ENCODE results near the gene MTAP.

MTAP gene

DNA sequence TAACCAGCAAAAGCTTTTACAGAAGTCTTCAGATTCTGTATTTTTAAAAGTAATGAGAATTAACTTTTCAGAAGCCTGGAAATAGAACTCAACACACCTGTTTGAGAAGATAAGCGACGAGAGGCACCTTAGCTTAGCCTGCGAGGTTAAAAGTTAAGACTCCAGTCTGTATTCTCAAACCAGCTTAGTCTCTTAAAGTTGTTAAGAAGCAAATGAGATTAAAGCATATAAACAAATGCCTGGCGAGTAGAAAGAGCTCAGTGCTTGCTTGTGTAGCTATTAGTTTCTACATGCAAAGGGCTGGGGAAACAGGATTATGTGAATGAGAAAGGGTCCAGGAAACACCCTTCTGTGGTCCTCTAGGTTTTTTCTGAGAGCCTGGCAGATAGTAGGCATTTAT is 51.7 kb downstream of the MTAP start:
- no peak for DNase-seq

DNA sequence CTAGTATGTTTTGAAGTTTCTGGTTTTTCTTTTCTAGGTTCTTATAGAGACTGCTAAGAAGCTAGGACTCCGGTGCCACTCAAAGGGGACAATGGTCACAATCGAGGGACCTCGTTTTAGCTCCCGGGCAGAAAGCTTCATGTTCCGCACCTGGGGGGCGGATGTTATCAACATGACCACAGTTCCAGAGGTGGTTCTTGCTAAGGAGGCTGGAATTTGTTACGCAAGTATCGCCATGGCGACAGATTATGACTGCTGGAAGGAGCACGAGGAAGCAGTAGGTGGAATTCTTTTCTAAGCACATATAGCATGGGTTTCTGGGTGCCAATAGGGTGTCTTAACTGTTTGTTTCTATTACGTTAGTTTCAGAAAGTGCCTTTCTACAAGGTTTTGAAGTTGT is 52.2 kb downstream of the MTAP start:
- DNase-seq, result no peak

DNA sequence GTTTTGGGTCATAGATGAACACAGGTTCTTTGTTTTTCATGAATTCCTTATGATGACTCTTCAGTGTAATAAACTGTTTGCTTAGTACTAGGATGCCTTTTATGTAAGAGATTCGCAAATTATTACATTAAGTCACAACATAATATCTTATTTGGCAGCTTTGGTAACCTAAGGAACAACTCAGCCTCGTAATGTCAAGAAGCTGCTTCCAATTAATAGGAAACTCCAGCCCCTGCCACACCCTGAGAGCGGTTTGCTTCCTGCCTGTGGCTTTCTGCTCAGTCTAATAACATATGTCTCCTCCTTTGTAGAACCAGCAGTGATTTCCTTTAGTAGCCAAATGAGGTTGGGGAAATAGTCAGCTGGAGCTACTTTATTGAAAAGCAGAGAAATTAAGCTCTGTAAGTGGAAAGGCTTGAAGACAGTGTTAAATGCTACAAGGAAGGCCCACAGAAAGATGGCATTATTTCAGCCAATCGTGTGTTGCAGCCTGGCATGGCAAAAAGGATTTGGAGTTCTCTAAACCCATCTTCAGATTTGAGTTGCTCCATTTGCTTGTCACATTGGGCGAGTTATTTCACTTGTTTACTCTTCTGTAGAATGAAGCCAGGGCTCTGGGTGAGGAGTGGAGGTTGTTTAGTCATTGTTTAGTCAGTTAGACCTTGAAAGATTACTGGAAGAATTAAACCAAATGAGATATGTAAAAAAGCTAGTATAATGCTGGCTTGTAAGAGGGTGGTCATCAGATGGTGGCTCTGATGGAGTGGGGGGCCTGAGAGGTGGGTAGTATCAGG is 54.1 kb downstream of the MTAP start:
- no peak for DNase-seq

DNA sequence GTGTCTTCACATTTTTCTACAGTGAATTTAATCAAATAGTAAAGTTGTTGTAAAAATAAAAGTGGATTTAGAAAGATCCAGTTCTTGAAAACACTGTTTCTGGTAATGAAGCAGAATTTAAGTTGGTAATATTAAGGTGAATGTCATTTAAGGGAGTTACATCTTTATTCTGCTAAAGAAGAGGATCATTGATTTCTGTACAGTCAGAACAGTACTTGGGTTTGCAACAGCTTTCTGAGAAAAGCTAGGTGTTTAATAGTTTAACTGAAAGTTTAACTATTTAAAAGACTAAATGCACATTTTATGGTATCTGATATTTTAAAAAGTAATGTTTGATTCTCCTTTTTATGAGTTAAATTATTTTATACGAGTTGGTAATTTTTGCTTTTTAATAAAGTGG is 60.4 kb downstream of the MTAP start:
- no peak for DNase-seq

DNA sequence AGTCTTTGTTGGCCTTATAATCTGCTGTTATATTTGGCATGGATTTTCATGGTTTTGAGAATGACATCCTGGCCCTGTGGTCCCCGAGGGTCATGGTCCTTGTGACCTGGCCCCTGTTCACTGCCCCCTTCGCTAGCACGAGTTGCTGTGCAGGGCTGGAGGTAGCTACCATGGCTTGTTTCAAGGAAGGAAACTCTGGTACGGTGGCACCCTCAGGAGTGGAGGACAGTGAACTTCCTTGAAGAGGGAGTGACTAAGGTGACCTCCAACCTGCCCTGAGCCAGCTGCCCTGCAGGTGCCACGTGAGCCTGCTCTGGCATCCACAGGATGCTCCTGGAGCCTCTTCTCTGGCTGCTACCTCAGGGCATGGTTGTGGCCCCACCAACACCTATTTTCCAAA is 62.1 kb downstream of the MTAP start:
- no peak for DNase-seq

DNA sequence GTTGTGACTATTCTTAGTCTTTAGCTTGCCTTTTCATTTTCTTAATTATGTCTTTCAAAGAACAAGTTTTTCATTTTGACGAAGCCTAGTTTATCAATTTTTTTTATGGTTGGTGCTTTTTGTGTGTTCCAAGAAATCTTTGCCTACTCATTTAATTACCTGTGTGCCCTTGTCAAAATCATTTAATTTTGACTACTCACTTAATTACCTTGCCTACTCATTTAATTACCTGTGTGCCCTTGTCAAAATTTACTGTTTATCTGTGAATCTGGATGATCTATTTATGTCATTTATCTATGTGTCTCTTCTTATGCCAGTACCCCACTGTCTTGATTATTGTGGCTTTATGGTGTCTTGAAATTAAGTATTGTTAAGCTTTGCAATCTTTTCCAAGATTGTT is 63.9 kb downstream of the MTAP start:
- no peak for DNase-seq

DNA sequence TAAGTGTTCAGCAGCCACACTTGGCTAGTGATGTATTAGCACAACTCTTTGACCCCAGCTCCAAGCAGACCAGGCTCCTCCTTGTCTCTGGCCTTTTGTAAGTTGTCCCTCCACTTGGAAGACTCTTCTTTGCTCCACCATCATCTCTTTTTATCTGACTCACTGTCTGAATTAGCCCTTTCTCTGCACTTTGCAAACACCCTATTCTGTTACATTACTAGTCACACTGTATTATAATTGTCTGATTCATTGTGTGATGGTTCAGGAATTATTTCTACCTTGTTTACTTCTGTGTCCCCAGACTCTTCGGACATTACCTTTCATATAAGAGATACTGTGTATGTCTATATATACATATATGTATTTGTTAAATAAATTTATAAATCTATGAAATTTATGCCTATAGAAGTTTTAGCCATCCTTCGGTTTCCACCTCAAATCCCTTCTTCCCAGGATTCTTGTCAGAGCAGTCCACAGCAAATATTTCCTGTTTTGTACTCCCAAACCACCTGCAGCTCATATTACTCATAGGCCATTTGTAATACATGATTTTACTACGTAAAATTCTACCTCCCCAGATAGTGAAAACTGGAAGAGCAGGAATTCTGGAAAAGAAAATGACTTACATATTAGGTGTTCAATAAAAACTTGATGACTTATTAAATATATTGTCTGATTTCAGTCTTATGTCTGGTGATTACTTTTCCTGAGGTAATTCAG is 69.0 kb downstream of the MTAP start:
- DNase-seq, result no peak

DNA sequence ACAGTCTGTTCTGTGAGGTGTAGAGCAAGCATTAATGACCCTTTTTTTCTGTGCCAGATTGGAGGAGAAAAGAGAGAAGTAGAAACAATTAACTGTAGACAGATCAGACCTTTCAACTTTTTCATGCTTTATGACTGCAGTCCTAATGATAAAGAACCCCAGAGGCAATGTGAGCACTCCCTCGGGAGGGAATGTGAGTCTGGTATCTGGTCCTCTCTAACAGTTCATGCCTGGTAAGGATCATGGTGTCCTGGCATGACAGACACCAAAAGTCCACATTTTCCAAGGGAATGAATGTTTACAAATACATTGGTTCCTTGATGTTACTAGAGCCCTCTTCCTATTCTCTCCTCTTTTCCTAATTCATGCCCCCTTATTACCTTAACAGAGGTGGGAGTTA is 70.3 kb downstream of the MTAP start:
- DNase-seq, result no peak

DNA sequence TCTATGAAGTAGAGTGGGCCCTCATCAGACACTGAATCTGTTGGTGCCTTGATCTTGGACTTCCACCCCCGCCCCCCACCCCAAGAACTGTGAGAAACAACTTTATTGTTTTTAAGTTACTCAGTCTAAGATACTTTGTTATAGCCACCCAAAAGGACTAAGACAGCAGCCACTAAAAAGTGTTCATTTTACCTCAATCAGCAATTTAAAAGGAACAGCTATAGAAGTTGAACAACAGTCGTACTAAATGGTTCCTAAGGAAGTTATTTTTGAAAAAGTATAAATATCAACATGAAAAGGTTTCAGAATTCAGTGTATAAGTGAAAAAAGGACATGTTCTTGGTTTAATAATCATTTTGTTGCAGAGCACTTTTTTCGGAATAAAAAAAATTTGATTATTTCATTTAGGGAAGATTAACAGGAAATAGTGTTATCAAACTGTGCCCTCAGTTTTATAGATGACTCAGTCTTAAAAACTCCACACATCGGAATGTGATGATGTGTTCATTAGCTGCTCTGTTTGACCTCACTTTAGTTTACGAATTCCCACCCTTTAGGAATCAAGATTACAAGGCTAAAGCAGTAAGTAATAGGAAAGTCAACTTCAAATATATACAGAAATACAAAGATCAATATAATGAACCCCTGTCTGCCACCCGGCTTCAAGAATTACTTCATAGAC is 71.2 kb downstream of the MTAP start:
- DNase-seq, result no peak

DNA sequence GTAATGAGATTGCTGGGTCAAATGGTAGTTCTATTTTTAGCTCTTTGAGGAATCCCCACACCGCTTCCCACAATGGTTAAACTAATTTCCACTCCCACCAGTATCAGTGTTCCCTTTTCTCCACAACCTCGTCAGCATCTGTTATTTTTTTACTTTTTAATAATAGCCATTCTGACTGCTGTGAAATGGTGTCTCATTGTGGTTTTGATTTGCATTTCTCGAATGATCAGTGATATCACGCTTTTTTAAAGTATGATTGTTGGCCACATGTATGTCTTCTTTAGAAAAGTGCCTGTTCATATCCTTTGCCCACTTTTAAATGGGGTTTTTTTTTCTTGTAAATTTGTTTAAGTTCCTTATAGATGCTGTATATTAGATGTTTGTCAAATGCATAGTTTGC is 73.5 kb downstream of the MTAP start:
- no peak for DNase-seq

DNA sequence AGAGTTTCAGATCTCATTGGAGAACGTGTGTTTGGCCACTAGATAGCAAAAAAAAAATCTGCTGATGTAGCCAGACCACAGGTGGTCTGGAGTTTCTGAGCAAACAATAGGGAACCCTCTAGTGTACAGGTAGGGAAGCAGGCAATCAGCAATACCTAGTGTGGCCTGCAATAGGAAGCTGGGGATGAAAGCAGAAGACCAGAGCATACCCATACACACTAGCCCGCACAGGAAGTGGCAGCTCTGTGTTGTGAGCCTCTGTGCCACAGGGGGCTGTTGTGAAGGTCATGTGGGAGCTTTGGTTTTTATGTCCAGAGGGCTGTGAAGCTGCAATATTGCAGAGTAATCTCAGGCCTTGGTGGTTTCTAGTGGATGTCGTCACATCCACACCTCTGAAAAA is 81.2 kb downstream of the MTAP start:
- DNase-seq, result no peak

DNA sequence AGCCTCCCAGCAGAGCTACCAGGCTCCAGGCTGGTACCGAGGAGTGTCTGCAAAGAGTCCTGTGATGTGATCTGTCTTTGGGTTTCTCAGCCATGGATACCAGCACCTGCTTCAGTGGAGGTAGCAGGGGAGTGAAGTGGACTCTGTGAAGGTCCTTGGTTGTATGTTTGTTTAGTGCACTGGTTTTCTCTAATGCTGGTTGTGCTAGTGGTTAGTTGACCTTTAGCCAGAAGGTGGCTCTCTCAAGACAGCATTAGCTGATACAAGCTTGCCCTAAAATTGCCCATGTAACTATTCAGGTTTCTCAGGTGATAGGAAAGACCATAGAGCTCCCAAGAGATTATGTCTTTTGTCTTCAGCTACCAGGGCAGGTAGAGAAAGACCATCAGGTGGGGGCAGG is 87.2 kb downstream of the MTAP start:
- no peak for DNase-seq

DNA sequence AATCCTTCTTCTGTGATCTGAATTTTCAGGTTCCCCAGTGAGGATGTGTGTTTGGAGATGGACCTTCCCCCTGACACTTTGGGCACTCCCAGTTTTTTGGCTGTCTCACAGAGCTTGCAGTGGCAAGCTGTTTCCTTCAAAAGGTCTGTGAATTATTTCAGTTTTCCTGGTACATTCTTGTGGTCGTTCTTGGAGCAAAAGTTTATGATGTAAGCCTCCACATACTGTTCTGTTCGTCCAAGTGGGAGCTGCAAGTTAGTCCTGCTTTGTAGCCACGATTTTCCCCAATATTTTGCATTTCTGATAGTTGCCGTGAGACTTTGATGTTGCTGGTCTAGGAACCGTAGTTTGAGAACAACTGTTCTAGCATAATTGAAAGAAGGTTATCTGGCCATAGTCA is 88.3 kb downstream of the MTAP start:
- DNase-seq, result no peak

DNA sequence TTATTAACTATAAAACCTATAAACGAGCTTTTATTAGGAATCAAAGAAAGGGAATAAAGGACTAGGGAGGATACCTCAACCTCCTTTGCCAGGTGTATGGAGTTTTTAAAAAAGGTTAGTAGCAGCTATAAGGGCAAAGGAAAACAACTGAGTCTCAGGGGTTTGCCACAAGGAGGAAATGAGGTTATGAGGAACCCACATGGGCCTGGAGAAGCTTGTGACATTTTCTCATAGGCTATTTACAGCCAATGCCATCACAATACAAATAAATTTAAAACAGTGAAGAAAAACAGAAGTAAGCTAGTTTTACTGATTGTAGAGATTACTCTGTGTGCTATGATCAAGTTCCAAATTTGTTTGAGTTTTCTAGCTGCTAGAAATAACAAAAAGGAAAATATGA is 99.1 kb downstream of the MTAP start:
- DNase-seq, result no peak

DNA sequence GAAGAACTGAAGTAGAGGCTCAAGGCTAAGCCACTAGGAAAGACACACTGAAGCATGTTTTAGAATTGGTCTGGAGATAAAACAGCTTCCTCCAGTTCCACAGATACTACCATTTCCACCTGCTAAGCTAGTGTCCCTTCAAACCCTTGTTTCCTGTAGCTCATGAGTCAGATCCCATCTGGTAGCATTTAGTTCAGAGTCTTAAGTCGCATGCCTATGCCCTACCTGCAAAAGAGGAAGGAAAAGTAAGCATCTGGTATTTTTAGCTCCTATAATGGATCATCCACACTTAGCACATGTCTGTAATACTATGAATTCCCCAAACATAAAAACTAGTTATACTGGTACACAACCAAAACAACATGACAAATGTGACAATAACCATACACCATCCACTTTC is 99.7 kb downstream of the MTAP start:
- DNase-seq, result no peak

DNA sequence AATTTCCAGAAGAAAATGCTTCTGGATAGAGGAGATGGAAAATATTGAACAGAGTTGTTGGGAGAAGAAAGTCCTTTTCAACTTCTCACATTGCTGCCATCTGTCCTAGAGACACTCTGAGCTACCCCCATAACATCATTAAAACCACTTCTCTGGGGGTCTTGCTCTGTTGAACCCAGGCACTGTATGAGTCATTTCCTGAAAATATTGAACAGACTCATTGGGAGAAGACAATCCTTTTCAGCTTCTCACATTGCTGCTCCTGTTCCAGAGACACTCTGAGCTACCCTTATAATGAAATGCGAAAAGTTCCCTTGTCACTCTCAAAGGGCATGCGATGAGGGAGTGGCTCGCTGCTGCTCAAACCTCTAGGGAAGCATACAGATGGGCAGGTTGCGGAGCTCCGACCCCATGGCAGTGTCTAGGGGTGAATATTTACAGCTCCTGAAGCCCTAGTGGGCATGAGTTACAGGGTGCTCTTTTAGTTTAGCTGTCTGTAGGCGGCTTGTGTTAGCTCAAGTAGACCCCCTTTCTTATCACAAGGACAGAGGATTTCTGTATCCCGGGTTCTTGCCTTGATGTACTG is 101.0 kb downstream of the MTAP start:
- DNase-seq, result no peak

DNA sequence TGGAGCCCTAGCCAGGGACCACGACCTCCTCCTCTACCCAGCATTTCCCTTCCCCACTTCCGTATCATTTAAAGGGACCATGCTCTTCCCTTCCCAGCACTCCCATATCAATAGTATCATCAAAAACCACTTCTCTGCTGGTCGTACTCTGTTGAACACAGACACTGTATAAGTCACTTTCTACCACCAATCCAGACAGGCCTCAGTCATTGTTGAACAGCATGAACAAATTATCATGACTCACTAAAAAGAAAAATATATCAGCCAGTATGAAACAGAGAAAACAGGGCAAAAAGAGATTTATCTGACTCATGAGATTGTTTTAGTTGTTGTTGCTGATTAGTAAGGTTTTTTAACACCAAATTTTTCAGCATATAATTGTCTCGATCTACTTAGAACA is 101.9 kb downstream of the MTAP start:
- DNase-seq, result no peak

DNA sequence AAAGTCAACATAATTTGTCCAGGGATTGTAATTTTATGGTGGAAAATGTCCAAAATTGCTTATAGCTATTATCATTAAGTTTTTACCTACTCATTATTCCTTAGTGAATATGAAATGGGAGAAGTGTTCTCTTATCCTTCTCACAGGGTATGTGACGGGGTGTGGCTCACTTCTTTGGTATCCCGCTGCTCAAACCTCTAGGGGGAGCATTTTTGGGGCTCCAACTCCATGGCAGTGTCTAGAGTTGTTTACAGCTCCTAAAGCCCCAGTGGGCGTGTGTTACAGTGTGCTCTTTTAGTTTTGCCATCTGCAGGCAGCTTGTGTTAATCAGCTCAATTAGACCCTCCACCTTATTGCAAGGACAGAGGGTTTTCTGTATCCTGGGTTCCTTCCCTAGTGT is 102.3 kb downstream of the MTAP start:
- no peak for DNase-seq

DNA sequence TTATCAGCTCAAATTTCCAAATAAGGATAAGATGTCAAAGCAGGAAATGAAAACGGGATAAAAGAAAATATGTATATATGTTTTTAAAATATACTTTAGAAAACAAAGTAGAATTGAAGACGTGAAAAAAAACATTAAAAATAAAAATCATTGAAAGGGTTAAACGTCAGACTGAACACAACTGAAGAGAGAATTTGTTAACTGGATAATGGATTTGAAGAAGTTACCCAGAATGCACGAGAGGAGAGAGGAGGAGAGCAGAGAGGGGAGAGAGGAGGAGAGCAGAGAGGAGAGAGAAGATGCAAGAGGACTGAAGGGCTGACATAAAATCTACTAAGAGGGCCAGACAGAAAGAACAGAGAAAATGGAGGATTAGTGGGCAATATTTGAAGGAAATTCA is 103.8 kb downstream of the MTAP start:
- no peak for DNase-seq

DNA sequence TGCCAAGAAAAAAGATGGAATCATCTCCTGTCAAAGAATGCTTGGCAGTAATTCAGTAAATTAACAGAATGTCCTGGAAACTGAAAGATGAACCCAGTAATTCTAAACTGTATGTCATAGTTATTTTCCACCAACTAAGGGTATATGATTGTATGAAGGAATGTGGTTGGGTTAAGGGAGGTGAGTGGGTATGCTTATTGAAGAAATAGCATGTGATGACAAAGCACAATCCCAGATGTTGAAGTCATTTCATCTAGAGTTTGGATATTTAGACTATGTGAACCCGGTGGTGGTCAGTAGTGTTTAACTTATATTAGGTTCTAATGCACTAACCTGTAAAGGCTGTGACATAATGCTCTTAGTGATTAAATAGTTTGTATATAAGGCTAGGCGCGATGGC is 104.4 kb downstream of the MTAP start:
- DNase-seq, result no peak

DNA sequence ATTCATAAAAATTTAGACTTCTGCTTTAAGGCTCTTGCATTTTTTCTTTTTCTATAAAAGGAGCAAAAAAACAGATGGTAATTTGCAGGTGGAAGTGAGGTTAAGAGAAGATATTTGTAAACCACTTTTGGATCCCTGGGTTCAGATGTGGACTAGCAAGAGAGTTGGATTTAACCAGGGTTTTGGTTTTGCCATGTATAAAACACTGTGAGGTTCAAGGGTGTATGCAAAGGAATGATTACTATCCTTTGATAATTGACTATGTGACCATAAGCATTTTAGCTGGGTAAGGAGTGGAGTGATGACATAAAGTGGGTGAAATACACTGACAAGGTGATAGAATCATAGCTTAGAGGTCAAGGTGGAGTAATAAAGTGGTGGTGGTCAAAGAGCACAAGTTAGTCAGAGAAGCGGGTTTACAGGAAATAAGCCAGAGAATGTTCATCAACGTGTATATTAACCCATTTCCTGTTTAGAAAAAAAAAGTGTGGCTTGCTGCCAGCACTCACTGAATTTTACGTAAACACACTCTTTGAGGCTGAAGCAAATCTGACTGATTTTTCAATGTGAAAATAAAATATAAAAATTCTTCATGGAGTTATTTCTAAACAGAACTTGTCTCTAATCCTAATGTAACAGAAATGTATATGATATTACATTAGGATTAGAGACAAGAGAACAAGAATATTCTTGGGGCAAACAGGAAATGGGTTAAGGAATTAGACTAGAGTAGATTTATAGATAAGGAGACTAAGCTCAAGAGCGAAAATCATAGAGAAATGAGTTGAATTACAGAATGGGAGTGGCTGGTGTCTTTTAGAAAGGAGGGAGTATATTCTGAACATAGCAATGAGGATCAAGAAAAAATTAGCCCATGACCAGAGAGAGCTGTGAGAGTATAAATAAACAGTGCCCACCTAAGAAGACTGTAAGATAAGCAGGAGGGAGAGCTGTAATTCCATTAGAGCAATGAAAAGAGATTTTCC is 117.2 kb downstream of the MTAP start:
- DNase-seq, result peak in 1 of 2 donors; percentile 24

DNA sequence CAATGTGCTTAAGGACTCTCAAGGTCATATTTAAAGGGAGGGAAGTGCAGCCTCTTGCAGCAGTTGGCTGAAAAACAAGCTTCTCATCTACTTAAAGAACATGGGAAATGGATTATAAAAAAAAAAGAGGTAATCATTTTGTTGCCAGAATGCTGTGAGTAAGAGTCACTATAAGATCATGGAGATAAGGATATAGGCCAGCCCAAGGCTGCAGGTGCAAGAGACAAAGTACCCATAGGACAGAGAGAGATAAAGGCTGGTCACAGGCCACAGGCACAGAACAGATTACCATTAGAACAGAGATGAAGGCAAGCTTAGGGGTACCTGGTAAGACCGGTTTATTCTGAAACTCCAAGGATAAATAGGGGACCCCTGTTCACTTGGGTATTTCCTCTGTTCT is 121.3 kb downstream of the MTAP start:
- no peak for DNase-seq

DNA sequence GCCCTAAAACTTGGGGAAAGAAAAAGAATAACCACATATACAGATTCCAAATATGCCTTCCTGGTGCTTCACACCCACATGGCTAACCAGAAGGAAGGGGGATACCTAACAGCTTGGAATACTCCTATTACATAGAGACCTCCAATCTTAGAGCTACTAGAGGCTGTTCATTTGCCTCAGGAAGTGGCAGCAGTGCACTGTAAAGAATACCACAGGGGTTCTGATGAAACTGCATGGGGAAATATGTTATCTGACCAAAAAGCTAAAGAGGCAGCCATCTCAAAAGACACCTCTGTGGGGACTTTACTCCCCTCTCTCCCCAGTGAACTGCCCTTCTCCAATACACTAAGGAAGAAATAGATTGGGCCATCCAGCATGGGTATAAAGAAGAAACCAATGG is 125.3 kb downstream of the MTAP start:
- no peak for DNase-seq

Measured in stimulated activated CD4-positive, alpha-beta T cell treated with anti-CD3 and anti-CD28 coated beads, Interleukin-2, amount 100 ng/mL, for 24 hours (primary cell).